H1 (cell line): ENCODE results near the gene SCPEP1. TPM values are rescaled to one million over a fixed set of nuclear protein-coding genes. Genes with fewer than 3 reads are reported as not detected.

ENCODE experiments used
- ATF3 ChIP-seq: IDR thresholded peaks from 2 replicates; pipeline ENCODE4 v1.6.1; 2011; ENCODE audit warnings: low read depth, mild to moderate bottlenecking, low read length; ENCODE audit not compliant: insufficient read depth
- CBX5 ChIP-seq: fragments of 300-800, 300-1000 bp; sonication (generic); IDR thresholded peaks from 2 replicates; pipeline ENCODE4 v1.7.1; 2016; ENCODE audit warnings: antibody characterized with exemption, low read length, low read depth
- CHD7 ChIP-seq: fragments of 300-600 bp; sonication (generic); IDR thresholded peaks from 2 replicates; pipeline ENCODE4 v1.7.1; 2012; ENCODE audit warnings: low read length, moderate library complexity, mild to moderate bottlenecking, inconsistent platforms; ENCODE audit not compliant: insufficient replicate concordance
- EGR1 ChIP-seq: IDR thresholded peaks from 2 replicates; pipeline ENCODE4 v1.6.1; 2011; ENCODE audit warnings: low read depth, low read length, borderline replicate concordance
- HDAC2 ChIP-seq, 2 experiments: fragments of 300-600 bp in 1 of 2; sonication (generic) in 1 of 2; IDR thresholded peaks; 2 replicates each; pipeline ENCODE4 v1.6.1; 2011 to 2012; ENCODE audit warnings: low read depth in 2 of 2, low read length in 2 of 2, mild to moderate bottlenecking in 2 of 2, moderate library complexity in 2 of 2, borderline replicate concordance in 1 of 2, inconsistent platforms in 1 of 2
- NRF1 ChIP-seq: IDR thresholded peaks from 2 replicates; pipeline ENCODE4 v1.6.1; 2011; ENCODE audit warnings: mild to moderate bottlenecking, low read depth, low read length, improper control_type of control experiment
- RAD21 ChIP-seq, 2 experiments: IDR thresholded peaks in 1 of 2; conservative IDR thresholded peaks in 1 of 2; 2 replicates each; pipeline ENCODE4 v1.6.1; 2011; ENCODE audit warnings: low read depth in 2 of 2, low read length in 2 of 2, improper control_type of control experiment in 1 of 2, inconsistent platforms in 1 of 2, mild to moderate bottlenecking in 1 of 2, moderate library complexity in 1 of 2
- RXRA ChIP-seq: IDR thresholded peaks from 2 replicates; pipeline ENCODE4 v1.6.1; 2011; ENCODE audit warnings: low read depth, mild to moderate bottlenecking, low read length, moderate library complexity; ENCODE audit not compliant: insufficient read depth
- TAF7 ChIP-seq: optimal IDR thresholded peaks from 2 replicates; pipeline ENCODE3; 2011; ENCODE audit warnings: low read depth, mild to moderate bottlenecking, inconsistent platforms, low read length, moderate library complexity, borderline replicate concordance
- polyA plus RNA-seq, 7 experiments: library from polyadenylated mRNA; depleted of rRNA in 3 of 7; stranded (reverse) in 5 of 7; unstranded in 2 of 7; fragments of >200 nt in 5 of 7; fragments of 200-250 nt in 2 of 7; gene quantifications; 1 replicate in 5 of 7; 2 replicates in 1 of 7; 4 replicates in 1 of 7; pipeline versions ENCODE4 v1.2.1 to v1.2.3, GENCODE V29; 2011 to 2013; ENCODE audit warnings: missing spikeins in 2 of 7, mixed read lengths in 2 of 7
- total RNA-seq: library from RNA; stranded (reverse); fragmentation: NEBNext Ultra II Directional; extraction: Animal tissue kit (Norgen Biotek cat#: 25700); gene quantifications from 2 replicates; pipeline ENCODE4 v1.2.1, GENCODE V29; 2021

Gene SCPEP1
- total and polyA plus RNA-seq, 2 of the 8 experiments (the other 6 are each of a cell fraction or from before 2014, with no cell fraction given), result 30.7 to 52.6 TPM

- TF ChIP-seq CHD7 (no peak), ATF3 (no peak), RXRA (no peak), NRF1 (no peak), RAD21 (IDR thresholded peaks at IDR 0.05 in 1 of 2, conservative IDR thresholded peaks at IDR 0.05 in 1 of 2; ENCODE audit: low read depth in 2 of 2, low read length in 2 of 2) (no peak), EGR1 (no peak), HDAC2 (IDR thresholded peaks at IDR 0.05; ENCODE audit: borderline replicate concordance in 1 of 2, low read depth in 2 of 2, low read length in 2 of 2) (no peak), CBX5 (no peak), TAF7 (no peak)
Measured at GRCh38 chr17:56930739-56931337, 47.1 kb upstream of the SCPEP1 start (continued).
